Calu3 (cell line): ENCODE data around the gene DOCK8. TPM values are rescaled to one million over a fixed set of nuclear protein-coding genes. Genes with fewer than 3 reads are reported as not detected.

Experiments used
- BruUV-seq: library from RNA; stranded (reverse); fragments of 400-500 nt; replicated peaks from 2 replicates; lab custom pipeline; 2021; lab: Mats Ljungman, UMichigan
- CTCF ChIA-PET: fragments of 300-600 bp; sonication (Branson Sonifier 250); formaldehyde crosslinking; loops from one replicate; lab custom pipeline; 2022; ENCODE audit warnings: antibody characterized with exemption; lab: Charles Lee
- DNase-seq: peaks from one replicate; pipeline ENCODE4 v3.0.0; 2022
- H3K27ac Mint-ChIP-seq: one replicate; pipeline ENCODE4 v1.8.0; 2022; ENCODE audit warnings: mixed read lengths; ENCODE audit not compliant: unreplicated experiment
- H3K27me3 Mint-ChIP-seq: one replicate; pipeline ENCODE4 v1.8.0; 2022; ENCODE audit warnings: mixed read lengths; ENCODE audit not compliant: unreplicated experiment
- H3K36me3 Mint-ChIP-seq: one replicate; pipeline ENCODE4 v1.8.0; 2022; ENCODE audit warnings: mild to moderate bottlenecking, moderate library complexity, mixed read lengths; ENCODE audit not compliant: insufficient read depth, unreplicated experiment
- H3K4me1 Mint-ChIP-seq: one replicate; pipeline ENCODE4 v1.8.0; 2022; ENCODE audit warnings: mild to moderate bottlenecking, low read depth, mixed read lengths; ENCODE audit not compliant: unreplicated experiment
- H3K4me3 Mint-ChIP-seq: one replicate; pipeline ENCODE4 v1.8.0; 2022; ENCODE audit warnings: mild to moderate bottlenecking, low read depth, moderate library complexity, mixed read lengths; ENCODE audit not compliant: unreplicated experiment
- H3K9me3 Mint-ChIP-seq: one replicate; pipeline ENCODE4 v1.8.0; 2022; ENCODE audit warnings: low read depth, mixed read lengths; ENCODE audit not compliant: unreplicated experiment
- intact Hi-C: fragments of 100-400 bp; cut with micrococcal nuclease; formaldehyde crosslinking; loops from one replicate; pipeline ENCODE4 v1.10.0; 2022; ENCODE audit not compliant: unreplicated experiment
- total RNA-seq: library from RNA; stranded (reverse); gene quantifications from 2 replicates; pipeline ENCODE4 v1.2.3, GENCODE V29; 2022
- TF ChIP-seq, protein P1 (sequence below): fragments of 200-600 bp; IDR thresholded peaks from one replicate; pipeline ENCODE4 v1.8.0; 2022; ENCODE audit warnings: antibody characterized with exemption; ENCODE audit not compliant: unreplicated experiment

DOCK8 gene
- total RNA-seq, 1 experiment from 2014 or later, result 0.50 TPM

DNA sequence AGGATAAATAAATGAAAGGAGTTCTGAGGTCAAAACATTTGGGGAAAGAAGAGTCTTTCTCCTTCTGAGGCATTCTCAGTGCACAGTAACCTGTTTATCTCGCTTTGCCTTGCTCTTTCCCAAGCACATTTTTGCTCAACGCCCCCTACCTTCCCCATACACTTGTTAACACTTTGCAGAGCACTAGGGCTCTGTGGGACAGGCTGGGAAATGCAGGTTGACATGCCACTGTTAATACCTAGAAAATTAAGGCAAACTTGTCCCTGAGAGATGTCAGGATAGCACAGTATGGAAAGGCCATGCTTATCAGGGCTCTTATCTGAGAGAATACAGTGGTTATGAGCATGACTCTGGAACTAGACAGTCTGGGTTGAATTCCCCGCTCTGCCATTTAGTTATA lies 152.0 kb downstream of the DOCK8 start:
- no peaks in the 10 kb centered on the region for H3K36me3 Mint-ChIP-seq
- TF ChIP-seq, protein P1, sequence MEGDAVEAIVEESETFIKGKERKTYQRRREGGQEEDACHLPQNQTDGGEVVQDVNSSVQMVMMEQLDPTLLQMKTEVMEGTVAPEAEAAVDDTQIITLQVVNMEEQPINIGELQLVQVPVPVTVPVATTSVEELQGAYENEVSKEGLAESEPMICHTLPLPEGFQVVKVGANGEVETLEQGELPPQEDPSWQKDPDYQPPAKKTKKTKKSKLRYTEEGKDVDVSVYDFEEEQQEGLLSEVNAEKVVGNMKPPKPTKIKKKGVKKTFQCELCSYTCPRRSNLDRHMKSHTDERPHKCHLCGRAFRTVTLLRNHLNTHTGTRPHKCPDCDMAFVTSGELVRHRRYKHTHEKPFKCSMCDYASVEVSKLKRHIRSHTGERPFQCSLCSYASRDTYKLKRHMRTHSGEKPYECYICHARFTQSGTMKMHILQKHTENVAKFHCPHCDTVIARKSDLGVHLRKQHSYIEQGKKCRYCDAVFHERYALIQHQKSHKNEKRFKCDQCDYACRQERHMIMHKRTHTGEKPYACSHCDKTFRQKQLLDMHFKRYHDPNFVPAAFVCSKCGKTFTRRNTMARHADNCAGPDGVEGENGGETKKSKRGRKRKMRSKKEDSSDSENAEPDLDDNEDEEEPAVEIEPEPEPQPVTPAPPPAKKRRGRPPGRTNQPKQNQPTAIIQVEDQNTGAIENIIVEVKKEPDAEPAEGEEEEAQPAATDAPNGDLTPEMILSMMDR, result no peak
- no peaks in the 10 kb centered on the region for H3K9me3 Mint-ChIP-seq
- H3K4me1 Mint-ChIP-seq, result no peaks in the 10 kb centered on the region
- peaks cover 44% of the 10 kb centered on the region for H3K27me3 Mint-ChIP-seq
- no peak for DNase-seq
- CTCF ChIA-PET, result no interaction called here
- no peak overlapping the region for H3K27ac Mint-ChIP-seq
- no TSS peak for BruUV-seq
- no peak overlapping the region for H3K4me3 Mint-ChIP-seq
- intact Hi-C loops, result no loop called here

DNA sequence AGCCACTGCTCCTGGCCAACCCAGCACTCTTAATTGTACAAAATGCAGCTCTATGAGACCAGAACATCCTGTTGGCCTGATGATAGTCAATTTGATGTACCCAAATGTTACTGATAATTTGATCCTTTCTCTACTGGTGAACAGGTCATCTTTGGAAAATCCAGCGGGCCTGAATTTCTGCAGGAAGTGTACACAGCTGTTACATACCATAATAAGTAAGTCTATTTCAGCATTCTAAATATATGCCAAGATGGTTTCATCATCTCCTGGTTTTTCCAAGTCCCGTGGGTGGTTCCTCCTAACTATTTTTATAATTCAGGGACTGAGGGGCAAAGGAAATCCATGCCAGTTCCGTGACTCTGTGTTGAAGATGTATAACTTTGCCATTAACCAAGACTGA lies 155.4 kb downstream of the DOCK8 start:
- BruUV-seq, result no TSS peak
- TF ChIP-seq, protein P1, result no peak
- no peak for DNase-seq
- Mint-ChIP-seq H3K4me3 (no peak overlapping the region), H3K27me3 (peaks cover 13% of the 10 kb centered on the region), H3K4me1 (no peaks in the 10 kb centered on the region), H3K9me3 (no peaks in the 10 kb centered on the region), H3K36me3 (no peaks in the 10 kb centered on the region), H3K27ac (no peak overlapping the region)
- intact Hi-C loops, result no loop called here
- CTCF ChIA-PET, result interaction anchor here (0.6 kb wide), 1 partner anchor 14 kb away, joined by 4 read pairs; no protein-coding TSS in a partner anchor

DNA sequence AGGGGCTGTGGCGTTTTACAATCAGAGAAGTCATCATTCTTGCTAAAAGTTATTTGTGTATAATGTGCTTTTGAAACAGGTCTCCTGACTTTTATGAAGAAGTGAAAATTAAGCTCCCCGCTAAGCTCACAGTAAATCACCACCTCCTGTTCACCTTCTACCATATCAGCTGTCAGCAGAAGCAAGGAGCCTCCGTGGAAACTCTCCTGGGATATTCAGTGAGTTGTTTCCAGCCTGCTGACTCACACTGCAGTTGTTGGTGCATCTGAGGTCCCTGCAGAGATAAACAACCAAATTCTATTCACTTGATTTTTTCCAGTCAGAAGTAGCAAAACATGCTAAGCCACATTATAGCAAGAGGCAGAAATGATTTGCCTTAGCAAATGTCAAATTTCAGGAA lies 156.7 kb downstream of the DOCK8 start:
- TF ChIP-seq, protein P1, result no peak
- Mint-ChIP-seq H3K4me1 (no peaks in the 10 kb centered on the region), H3K27me3 (peaks cover under 1% of the 10 kb centered on the region), H3K27ac (no peak overlapping the region), H3K9me3 (no peaks in the 10 kb centered on the region), H3K4me3 (no peak overlapping the region), H3K36me3 (no peaks in the 10 kb centered on the region)
- no peak for DNase-seq
- intact Hi-C loops, result no loop called here
- CTCF ChIA-PET, result no interaction called here
- no TSS peak for BruUV-seq

DNA sequence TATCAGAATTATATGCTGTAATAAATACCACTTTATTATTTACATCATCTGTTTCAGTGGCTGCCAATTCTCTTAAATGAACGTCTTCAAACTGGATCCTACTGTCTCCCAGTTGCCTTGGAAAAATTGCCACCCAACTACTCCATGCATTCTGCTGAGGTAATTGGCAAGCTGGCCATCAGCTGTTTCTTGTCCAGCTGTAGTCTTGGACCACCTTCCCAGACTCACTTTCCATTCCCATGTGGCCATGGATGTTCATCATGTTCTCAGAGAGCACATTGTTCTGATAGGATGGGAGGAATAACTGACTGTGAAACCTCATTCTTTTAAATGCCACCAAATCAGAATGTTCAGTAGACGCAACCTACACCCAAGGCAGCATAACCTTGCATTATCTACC lies 157.5 kb downstream of the DOCK8 start:
- no peak overlapping the region for H3K4me3 Mint-ChIP-seq
- intact Hi-C loops, result no loop called here
- DNase-seq, result no peak
- BruUV-seq, result no TSS peak
- CTCF ChIA-PET, result no interaction called here
- no peak overlapping the region for H3K27ac Mint-ChIP-seq
- TF ChIP-seq, protein P1, result no peak
- H3K9me3 Mint-ChIP-seq, result no peaks in the 10 kb centered on the region
- no peaks in the 10 kb centered on the region for H3K36me3 Mint-ChIP-seq
- H3K27me3 Mint-ChIP-seq, result no peaks in the 10 kb centered on the region
- H3K4me1 Mint-ChIP-seq, result no peaks in the 10 kb centered on the region
